Measurements from ENCODE around the gene WDR54. TPM values are rescaled to one million over a fixed set of nuclear protein-coding genes. Genes with fewer than 3 reads are reported as not detected.

Gene WDR54
- total RNA-seq, 1 experiment from 2014 or later: 54.9 TPM

DNA sequence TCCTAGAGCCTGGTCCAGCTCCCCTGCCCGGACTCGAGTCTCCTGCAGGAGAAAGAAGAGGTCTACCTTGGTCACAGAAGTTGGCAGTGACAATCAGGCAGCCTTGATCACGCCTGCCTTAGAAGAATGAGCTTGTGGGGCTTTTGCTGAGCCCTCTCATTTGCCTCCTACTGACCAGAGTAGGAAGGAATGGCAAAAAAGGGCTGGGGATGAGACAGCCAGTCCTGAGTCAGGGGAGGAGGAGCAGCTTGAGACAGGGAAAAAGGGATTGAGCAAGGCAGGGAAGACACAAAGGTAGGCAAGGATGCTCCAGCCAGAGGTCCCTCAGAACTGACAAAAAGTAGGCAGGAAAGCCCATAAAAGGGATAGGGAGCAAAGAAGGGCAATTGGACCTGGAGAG, 6.0 kb downstream of the WDR54 start (continued):
- TF ChIP-seq, protein P1, sequence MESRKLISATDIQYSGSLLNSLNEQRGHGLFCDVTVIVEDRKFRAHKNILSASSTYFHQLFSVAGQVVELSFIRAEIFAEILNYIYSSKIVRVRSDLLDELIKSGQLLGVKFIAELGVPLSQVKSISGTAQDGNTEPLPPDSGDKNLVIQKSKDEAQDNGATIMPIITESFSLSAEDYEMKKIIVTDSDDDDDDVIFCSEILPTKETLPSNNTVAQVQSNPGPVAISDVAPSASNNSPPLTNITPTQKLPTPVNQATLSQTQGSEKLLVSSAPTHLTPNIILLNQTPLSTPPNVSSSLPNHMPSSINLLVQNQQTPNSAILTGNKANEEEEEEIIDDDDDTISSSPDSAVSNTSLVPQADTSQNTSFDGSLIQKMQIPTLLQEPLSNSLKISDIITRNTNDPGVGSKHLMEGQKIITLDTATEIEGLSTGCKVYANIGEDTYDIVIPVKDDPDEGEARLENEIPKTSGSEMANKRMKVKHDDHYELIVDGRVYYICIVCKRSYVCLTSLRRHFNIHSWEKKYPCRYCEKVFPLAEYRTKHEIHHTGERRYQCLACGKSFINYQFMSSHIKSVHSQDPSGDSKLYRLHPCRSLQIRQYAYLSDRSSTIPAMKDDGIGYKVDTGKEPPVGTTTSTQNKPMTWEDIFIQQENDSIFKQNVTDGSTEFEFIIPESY (IDR thresholded peaks at IDR 0.05; ENCODE audit: extremely low read depth, insufficient replicate concordance, low read length): no peak
- TF ChIP-seq SP1 (IDR thresholded peaks at IDR 0.05; ENCODE audit: low read depth): no peak
- TF ChIP-seq, protein P2, sequence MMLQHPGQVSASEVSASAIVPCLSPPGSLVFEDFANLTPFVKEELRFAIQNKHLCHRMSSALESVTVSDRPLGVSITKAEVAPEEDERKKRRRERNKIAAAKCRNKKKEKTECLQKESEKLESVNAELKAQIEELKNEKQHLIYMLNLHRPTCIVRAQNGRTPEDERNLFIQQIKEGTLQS (IDR thresholded peaks at IDR 0.05): no peak

DNA sequence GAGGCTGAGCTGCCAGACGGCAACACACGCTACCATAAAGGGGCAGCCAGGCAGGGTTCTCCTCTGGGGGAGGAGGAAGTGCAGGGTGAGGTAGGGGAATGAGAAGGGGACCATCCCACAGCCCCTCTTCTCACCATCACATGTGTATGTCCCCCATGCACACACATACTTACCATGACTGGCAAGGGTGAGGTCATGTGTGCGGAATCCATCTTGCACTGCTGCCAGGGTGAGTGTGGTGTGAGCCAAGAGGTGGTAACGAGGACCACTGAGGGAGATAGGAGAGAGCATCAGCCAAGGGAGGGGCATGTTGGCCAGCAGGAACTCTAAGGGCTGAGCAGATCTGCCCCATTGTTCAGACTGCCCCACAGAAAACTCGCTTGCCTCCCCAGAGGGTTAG, 7.1 kb downstream of the WDR54 start:
- Histone ChIP-seq H3K9me3 (ENCODE audit: control insufficient read depth in 1 of 2, insufficient read depth in 1 of 2, low read depth in 1 of 2, low read length in 2 of 2) (no peaks in the 10 kb centered on the region), H4K20me1 (ENCODE audit: insufficient read depth) (no peaks in the 10 kb centered on the region), H2AFZ (ENCODE audit: low read depth, low read length, poor library complexity, severe bottlenecking) (no peak overlapping the region), H3K4me2 (ENCODE audit: low read length) (no peak overlapping the region), H3K27me3 (ENCODE audit: insufficient read depth, low read length) (no peaks in the 10 kb centered on the region), H3K9me2 (ENCODE audit: insufficient read depth) (no peaks in the 10 kb centered on the region), H3K36me3 (ENCODE audit: control insufficient read depth in 1 of 2, insufficient read depth in 2 of 2, low read length in 2 of 2) (peaks cover 43 to 59% of the 10 kb centered on the region in 2 experiments), H3K4me1 (ENCODE audit: control insufficient read depth in 1 of 2, insufficient read depth in 2 of 2, low read length in 2 of 2) (peaks cover 0 to 15% of the 10 kb centered on the region in 2 experiments; a peak in 2 of 4 replicates), H3K79me2 (ENCODE audit: insufficient read depth, low read length) (peaks cover 21% of the 10 kb centered on the region), H3K27ac (ENCODE audit: low read depth, low read length) (no peak overlapping the region), H3K4me3 (replicated peaks in 1 of 2; ENCODE audit: low read depth in 1 of 2, low read length in 2 of 2) (no peak overlapping the region), H3K9ac (ENCODE audit: low read length) (no peak overlapping the region)
- ChIA-PET POLR2A (interaction anchor here (1.6 kb wide), 1 partner anchor 12 kb away, joined by 3 read pairs; no protein-coding TSS in a partner anchor), RAD21 (ENCODE audit: low non-redundant PET in 1 of 2, low total read pairs in 2 of 2, uncharacterized antibody in 2 of 2, unreplicated experiment in 2 of 2) (no interaction called here), CTCF (no interaction called here)
- DNase-seq (ENCODE audit: low read depth, low spot score) (no peak), ATAC-seq (no peak)
- TF ChIP-seq RAD21 (IDR thresholded peaks at IDR 0.05; ENCODE audit: low read depth) (no peak), JUND (IDR thresholded peaks at IDR 0.05) (no peak), EGR1 (IDR thresholded peaks at IDR 0.05; ENCODE audit: low read depth) (no peak), CBX3 (IDR thresholded peaks at IDR 0.05; ENCODE audit: low read depth) (no peak), EZH2phosphoT487 (IDR thresholded peaks at IDR 0.05; ENCODE audit: borderline replicate concordance) (no peak), SRF (IDR thresholded peaks at IDR 0.05; ENCODE audit: low read depth) (no peak)
- intact Hi-C loops (cut with micrococcal nuclease): no loop called here
- no TSS peak for BruUV-seq (replicated peaks)

Data from HCT116 (cell line).